H9 (cell line): ENCODE results near the gene LDLRAP1. TPM values are rescaled to one million over a fixed set of nuclear protein-coding genes. Genes with fewer than 3 reads are reported as not detected.

Source experiments
- DNase-seq: peaks from one replicate; pipeline ENCODE4 v3.0.0-alpha.2; 2017
- H2AFZ ChIP-seq: one replicate; pipeline ENCODE4 v1.6.1; 2013; ENCODE audit warnings: mild to moderate bottlenecking, low read length, control low read depth, moderate library complexity
- H2AK5ac ChIP-seq: 2 replicates; pipeline ENCODE4 v1.6.1; 2013; ENCODE audit warnings: low read length, control low read depth, mixed read lengths; ENCODE audit not compliant: insufficient read length
- H2BK120ac ChIP-seq: one replicate; pipeline ENCODE4 v1.6.1; 2013; ENCODE audit warnings: low read depth, mild to moderate bottlenecking, low read length, control low read depth, inconsistent platforms; ENCODE audit not compliant: poor library complexity, severe bottlenecking
- H2BK12ac ChIP-seq: 2 replicates; pipeline ENCODE4 v1.6.1; 2013; ENCODE audit warnings: low read length, control low read depth, mixed read lengths, low read depth; ENCODE audit not compliant: insufficient read length
- H2BK15ac ChIP-seq: 2 replicates; pipeline ENCODE4 v1.6.1; 2013; ENCODE audit warnings: low read depth, low read length, control low read depth
- H2BK20ac ChIP-seq: one replicate; pipeline ENCODE4 v1.6.1; 2013; ENCODE audit warnings: low read depth, mild to moderate bottlenecking, low read length, control low read depth, inconsistent platforms; ENCODE audit not compliant: poor library complexity, severe bottlenecking
- H2BK5ac ChIP-seq: 2 replicates; pipeline ENCODE4 v1.6.1; 2013; ENCODE audit warnings: low read length, control low read depth, mixed read lengths; ENCODE audit not compliant: insufficient read length
- H3K14ac ChIP-seq: 2 replicates; pipeline ENCODE4 v1.6.1; 2013; ENCODE audit warnings: low read length, control low read depth; ENCODE audit not compliant: insufficient read depth
- H3K18ac ChIP-seq: 2 replicates; pipeline ENCODE4 v1.6.1; 2013; ENCODE audit warnings: low read depth, mild to moderate bottlenecking, mixed read lengths, low read length, control low read depth; ENCODE audit not compliant: insufficient read length
- H3K23ac ChIP-seq: 2 replicates; pipeline ENCODE4 v1.6.1; 2013; ENCODE audit warnings: low read length, control low read depth, mixed read lengths, low read depth; ENCODE audit not compliant: insufficient read length
- H3K23me2 ChIP-seq: 2 replicates; pipeline ENCODE4 v1.6.1; 2013; ENCODE audit warnings: low read depth, mild to moderate bottlenecking, mixed read lengths, low read length, control low read depth; ENCODE audit not compliant: insufficient read length, poor library complexity, severe bottlenecking
- H3K27ac ChIP-seq: 2 replicates; pipeline ENCODE4 v1.5.1; 2013; ENCODE audit warnings: low read length, control low read depth, mixed read lengths, low read depth; ENCODE audit not compliant: insufficient read length
- H3K27me3 ChIP-seq: 2 replicates; pipeline ENCODE4 v1.6.1; 2013; ENCODE audit warnings: low read length, control low read depth, inconsistent platforms; ENCODE audit not compliant: insufficient read depth
- H3K4ac ChIP-seq: 2 replicates; pipeline ENCODE4 v1.6.1; 2013; ENCODE audit warnings: low read depth, mild to moderate bottlenecking, control low read depth, inconsistent platforms, low read length, moderate library complexity
- H3K4me1 ChIP-seq: 2 replicates; pipeline ENCODE4 v1.6.1; 2013; ENCODE audit warnings: low read length, control low read depth, inconsistent platforms; ENCODE audit not compliant: insufficient read depth
- H3K4me2 ChIP-seq: 2 replicates; pipeline ENCODE4 v1.6.1; 2013; ENCODE audit warnings: low read length, control low read depth, mixed read lengths; ENCODE audit not compliant: insufficient read length, insufficient read depth
- H3K56ac ChIP-seq: 2 replicates; pipeline ENCODE4 v1.6.1; 2013; ENCODE audit warnings: low read depth, mild to moderate bottlenecking, mixed read lengths, low read length, control low read depth; ENCODE audit not compliant: insufficient read length
- H3K79me1 ChIP-seq: 2 replicates; pipeline ENCODE4 v1.6.1; 2013; ENCODE audit warnings: low read depth, mild to moderate bottlenecking, moderate library complexity, low read length, control low read depth, inconsistent platforms; ENCODE audit not compliant: insufficient read depth, poor library complexity, severe bottlenecking
- H3K79me2 ChIP-seq: 2 replicates; pipeline ENCODE4 v1.6.1; 2013; ENCODE audit warnings: low read length, control low read depth, inconsistent platforms; ENCODE audit not compliant: insufficient read depth
- H3K9ac ChIP-seq: 2 replicates; pipeline ENCODE4 v1.6.1; 2013; ENCODE audit warnings: low read length, control low read depth, mixed read lengths; ENCODE audit not compliant: insufficient read length; ENCODE audit errors: extremely low read depth
- H3K9me3 ChIP-seq: one replicate; pipeline ENCODE4 v1.6.1; 2013; ENCODE audit warnings: low read depth, low read length, inconsistent platforms; ENCODE audit not compliant: control insufficient read depth
- H3T11ph ChIP-seq: one replicate; pipeline ENCODE4 v1.6.1; 2013; ENCODE audit warnings: mild to moderate bottlenecking, low read length, control low read depth, inconsistent platforms
- H4K20me1 ChIP-seq: one replicate; pipeline ENCODE4 v1.6.1; 2013; ENCODE audit not compliant: control insufficient read depth, insufficient read length, insufficient read depth
- H4K5ac ChIP-seq: 2 replicates; pipeline ENCODE4 v1.6.1; 2013; ENCODE audit warnings: low read depth, mild to moderate bottlenecking, mixed read lengths, low read length, control low read depth; ENCODE audit not compliant: insufficient read length
- H4K8ac ChIP-seq: replicated peaks from 2 replicates; pipeline ENCODE4 v1.6.1; 2013; ENCODE audit warnings: low read length, control low read depth, mixed read lengths, low read depth; ENCODE audit not compliant: insufficient read length
- H4K91ac ChIP-seq: 2 replicates; pipeline ENCODE4 v1.6.1; 2013; ENCODE audit warnings: low read depth, mild to moderate bottlenecking, moderate library complexity, mixed read lengths, low read length, control low read depth; ENCODE audit not compliant: insufficient read length
- H3K27ac Mint-ChIP-seq, 3 experiments: 2 replicates in 2 of 3; 3 replicates in 1 of 3; pipeline ENCODE4 v1.8.0; 2020 to 2021; ENCODE audit warnings: mixed read lengths in 3 of 3, mild to moderate bottlenecking in 1 of 3, moderate library complexity in 1 of 3
- H3K27me3 Mint-ChIP-seq: 2 replicates; pipeline ENCODE4 v1.8.0; 2021; ENCODE audit warnings: low read depth, mild to moderate bottlenecking, moderate library complexity, mixed read lengths
- H3K36me3 Mint-ChIP-seq, 3 experiments: 2 replicates in 2 of 3; 3 replicates in 1 of 3; pipeline ENCODE4 v1.8.0; 2020 to 2021; ENCODE audit warnings: low read depth in 3 of 3, mixed read lengths in 3 of 3; ENCODE audit not compliant: insufficient read depth in 1 of 3
- H3K4me1 Mint-ChIP-seq, 2 experiments: 2 replicates each; pipeline ENCODE4 v1.8.0; 2020; ENCODE audit warnings: mixed read lengths in 2 of 2
- H3K4me3 Mint-ChIP-seq, 2 experiments: 2 replicates in 1 of 2; 3 replicates in 1 of 2; pipeline ENCODE4 v1.8.0; 2020 to 2021; ENCODE audit warnings: mild to moderate bottlenecking in 2 of 2, mixed read lengths in 2 of 2, moderate library complexity in 1 of 2
- H3K9me3 Mint-ChIP-seq, 2 experiments: 2 replicates in 1 of 2; 3 replicates in 1 of 2; pipeline ENCODE4 v1.8.0; 2020; ENCODE audit warnings: mild to moderate bottlenecking in 2 of 2, mixed read lengths in 2 of 2, moderate library complexity in 1 of 2
- WGBS: extraction: QIAGEN DNeasy Blood & Tissue Kit; methylation state at CpG from one replicate; pipeline ENCODE4 v1.1.7; 2013; ENCODE audit warnings: missing lambda C conversion rate, low lambda C conversion rate, mixed read lengths; ENCODE audit not compliant: insufficient read length; ENCODE audit errors: extremely low coverage; 5-methylcytosine and 5-hydroxymethylcytosine counted together
- total RNA-seq: library from RNA; stranded (reverse); gene quantifications from 2 replicates; pipeline ENCODE4 v1.2.1, GENCODE V29; 2021
- TF ChIP-seq, protein P1 (sequence below): fragments of 200-600 bp; sonication (generic); conservative IDR thresholded peaks from 3 replicates; pipeline ENCODE4 v1.8.0; 2021; ENCODE audit warnings: antibody characterized with exemption, mild to moderate bottlenecking

LDLRAP1 gene
- total RNA-seq, 1 experiment from 2014 or later: 15.7 TPM

DNA sequence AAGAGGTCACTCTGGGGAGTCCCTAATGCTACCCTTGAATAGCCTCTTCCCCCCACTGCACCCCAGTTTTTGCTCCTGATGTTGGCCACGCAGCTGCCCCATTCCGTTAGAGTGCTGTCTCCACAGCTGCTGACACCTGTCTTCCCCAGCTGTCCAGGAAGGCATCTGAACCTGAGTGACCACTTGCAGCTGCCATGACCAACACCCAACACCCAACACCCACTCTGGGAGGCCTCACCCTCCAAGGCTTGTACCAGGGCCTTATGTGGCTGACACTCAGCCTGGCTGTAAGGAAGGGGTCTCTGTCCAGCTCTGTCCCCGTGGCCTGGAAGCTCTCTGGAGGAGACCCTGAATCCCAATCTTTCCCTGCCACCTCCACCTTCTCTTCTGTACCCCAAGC, 26.7 kb upstream of the LDLRAP1 start:
- H3K4me2 ChIP-seq: no peak overlapping the region
- H4K91ac ChIP-seq: no peak overlapping the region
- H2BK5ac ChIP-seq: no peak overlapping the region
- H3K14ac ChIP-seq: no peak overlapping the region
- H2BK120ac ChIP-seq: no peak overlapping the region
- peaks cover 5% of the 10 kb centered on the region; the same call in 1 of the 2 replicates for H3K4me1 ChIP-seq
- Mint-ChIP-seq H3K4me3 (no peak overlapping the region; a peak in 1 of 5 replicates), H3K4me1 (peaks cover 17 to 19% of the 10 kb centered on the region in 2 experiments), H3K36me3 (no peaks in the 10 kb centered on the region; a peak in 2 of 7 replicates), H3K27me3 (peaks cover 4% of the 10 kb centered on the region), H3K9me3 (peaks cover 4 to 6% of the 10 kb centered on the region in 2 experiments; a peak in 4 of 5 replicates), H3K27ac (peak overlapping the region in 1 of 3 experiments; percentile 27; a peak in 1 of 7 replicates)
- no peak overlapping the region for H3K56ac ChIP-seq
- H3K9me3 ChIP-seq: no peaks in the 10 kb centered on the region
- H2BK20ac ChIP-seq: no peak overlapping the region
- H3K23ac ChIP-seq: no peak overlapping the region
- H4K20me1 ChIP-seq: no peaks in the 10 kb centered on the region
- no peaks in the 10 kb centered on the region for H3K23me2 ChIP-seq
- whole genome bisulfite sequencing: no CpG with 5 or more reads among the region's 3 CpGs
- H2AK5ac ChIP-seq: no peak overlapping the region
- H3K79me2 ChIP-seq: no peaks in the 10 kb centered on the region
- TF ChIP-seq, protein P1, sequence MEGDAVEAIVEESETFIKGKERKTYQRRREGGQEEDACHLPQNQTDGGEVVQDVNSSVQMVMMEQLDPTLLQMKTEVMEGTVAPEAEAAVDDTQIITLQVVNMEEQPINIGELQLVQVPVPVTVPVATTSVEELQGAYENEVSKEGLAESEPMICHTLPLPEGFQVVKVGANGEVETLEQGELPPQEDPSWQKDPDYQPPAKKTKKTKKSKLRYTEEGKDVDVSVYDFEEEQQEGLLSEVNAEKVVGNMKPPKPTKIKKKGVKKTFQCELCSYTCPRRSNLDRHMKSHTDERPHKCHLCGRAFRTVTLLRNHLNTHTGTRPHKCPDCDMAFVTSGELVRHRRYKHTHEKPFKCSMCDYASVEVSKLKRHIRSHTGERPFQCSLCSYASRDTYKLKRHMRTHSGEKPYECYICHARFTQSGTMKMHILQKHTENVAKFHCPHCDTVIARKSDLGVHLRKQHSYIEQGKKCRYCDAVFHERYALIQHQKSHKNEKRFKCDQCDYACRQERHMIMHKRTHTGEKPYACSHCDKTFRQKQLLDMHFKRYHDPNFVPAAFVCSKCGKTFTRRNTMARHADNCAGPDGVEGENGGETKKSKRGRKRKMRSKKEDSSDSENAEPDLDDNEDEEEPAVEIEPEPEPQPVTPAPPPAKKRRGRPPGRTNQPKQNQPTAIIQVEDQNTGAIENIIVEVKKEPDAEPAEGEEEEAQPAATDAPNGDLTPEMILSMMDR: no peak
- no peak overlapping the region for H3K4ac ChIP-seq
- no peak overlapping the region for H3K18ac ChIP-seq
- no peak overlapping the region for H3K9ac ChIP-seq
- no peaks in the 10 kb centered on the region for H3K79me1 ChIP-seq
- no peaks in the 10 kb centered on the region; the same call in 1 of the 2 replicates for H3K27me3 ChIP-seq
- no peak overlapping the region for H2AFZ ChIP-seq
- no peak overlapping the region for H3T11ph ChIP-seq
- H4K8ac ChIP-seq: no peak overlapping the region
- no peak overlapping the region for H3K27ac ChIP-seq
- no peak overlapping the region for H4K5ac ChIP-seq
- no peak overlapping the region for H2BK15ac ChIP-seq
- H2BK12ac ChIP-seq: no peak overlapping the region
- DNase-seq: no peak
